OCI-M2 (cell line): ENCODE data around the gene KCNE4.

ENCODE experiments used
- DNase-seq: peaks from one replicate; lab custom pipeline; 2025; ENCODE audit not compliant: unreplicated experiment; lab: John Stamatoyannopoulos, UW

KCNE4 gene

DNA sequence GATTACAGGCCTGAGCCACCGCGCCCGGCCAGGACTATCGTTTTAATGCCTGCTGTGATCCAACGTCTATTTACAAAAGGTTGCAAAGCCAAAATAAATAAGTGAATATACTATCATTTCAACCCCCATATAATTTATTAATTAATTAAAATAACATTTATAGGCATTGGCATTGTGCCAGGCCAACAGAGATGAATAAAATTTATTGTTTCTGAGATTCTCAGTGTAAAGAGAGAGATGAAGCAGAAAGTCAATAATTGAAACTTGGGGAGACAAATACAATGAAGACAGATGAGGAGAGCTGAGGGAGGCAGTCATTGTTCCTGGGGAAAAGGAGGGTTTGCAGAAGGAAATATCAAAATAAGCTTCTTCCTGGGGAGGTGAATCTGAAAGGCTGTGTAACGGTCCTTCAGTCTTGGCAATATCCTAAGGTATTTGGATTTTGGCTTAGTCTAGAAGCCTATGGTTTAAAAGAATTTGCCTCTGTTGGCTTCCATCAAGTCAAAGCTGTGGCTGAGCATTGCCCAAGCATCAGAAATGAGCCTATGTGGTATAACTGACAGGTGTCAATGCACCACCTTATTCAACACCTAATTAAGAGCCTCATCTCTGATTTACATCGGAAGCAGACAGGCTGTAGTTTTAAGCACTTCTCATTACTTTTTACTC, 31.5 kb downstream of the KCNE4 start:
- DNase-seq = no peak

DNA sequence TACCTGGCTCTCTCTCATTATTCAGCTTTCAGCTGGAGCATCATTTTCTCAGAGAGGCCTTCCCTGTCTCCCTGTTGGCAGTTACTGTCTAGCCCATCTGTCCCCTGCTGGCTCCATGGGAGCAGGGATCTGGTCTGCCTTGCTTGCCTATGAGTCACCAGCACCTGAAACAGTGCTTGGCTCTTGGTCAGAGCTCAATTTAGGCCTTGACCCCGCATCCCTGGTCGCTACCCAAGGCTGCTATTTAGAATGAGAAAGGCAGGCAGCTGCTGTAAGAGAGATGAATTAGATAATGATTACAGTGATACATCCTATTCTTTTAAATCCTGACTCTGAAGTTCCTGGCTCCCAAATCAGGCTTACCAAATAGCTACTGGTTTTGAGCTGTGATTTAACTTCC, 32.9 kb downstream of the KCNE4 start:
- no peak for DNase-seq

DNA sequence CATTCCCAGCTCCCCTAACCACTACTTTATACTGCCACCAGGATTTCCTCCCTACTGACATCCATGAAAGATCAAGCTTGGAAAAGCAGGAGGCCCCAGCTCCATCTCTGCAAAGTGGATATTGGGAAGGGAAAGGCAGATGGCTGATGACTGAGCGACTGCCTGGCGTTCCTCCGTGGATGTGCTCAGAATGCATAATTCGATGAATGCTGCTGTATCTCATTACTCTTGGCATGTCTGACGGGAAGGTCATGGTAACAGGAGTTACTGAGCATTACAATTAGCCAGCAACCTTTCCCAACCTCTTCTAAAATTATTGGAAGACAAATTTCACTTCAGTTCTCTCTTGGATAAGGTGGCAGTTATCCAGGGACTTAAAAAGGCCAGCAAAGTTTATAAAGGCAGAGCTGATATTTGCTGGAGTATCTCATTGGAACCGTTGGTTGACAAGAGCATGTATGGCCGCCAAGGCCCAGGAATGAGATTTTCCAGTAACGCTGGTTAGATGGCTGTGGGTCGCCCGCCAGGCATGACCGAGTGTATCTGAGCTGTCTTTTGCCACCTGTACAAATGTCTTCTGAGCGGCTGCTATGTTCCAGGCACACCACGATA, 34.5 kb downstream of the KCNE4 start:
- DNase-seq = no peak

DNA sequence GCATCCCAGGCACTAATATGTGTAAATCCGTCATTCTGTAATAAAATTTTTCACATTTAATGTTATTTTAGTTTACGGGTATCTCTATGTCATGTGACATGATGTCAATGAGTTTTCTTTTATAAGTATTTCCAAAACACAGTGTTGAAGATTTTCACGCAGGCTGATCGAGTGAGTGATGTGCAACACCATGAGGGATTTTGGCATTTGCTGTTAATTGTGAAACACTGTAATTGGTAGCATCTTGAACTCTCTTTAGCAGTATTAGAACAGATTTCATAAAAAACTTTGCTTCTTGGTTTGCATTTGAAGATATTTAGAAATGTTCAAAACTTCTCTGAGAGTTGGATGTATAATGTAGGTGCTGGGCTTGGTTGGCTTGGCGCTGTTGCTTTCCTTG, 35.5 kb downstream of the KCNE4 start:
- no peak for DNase-seq

DNA sequence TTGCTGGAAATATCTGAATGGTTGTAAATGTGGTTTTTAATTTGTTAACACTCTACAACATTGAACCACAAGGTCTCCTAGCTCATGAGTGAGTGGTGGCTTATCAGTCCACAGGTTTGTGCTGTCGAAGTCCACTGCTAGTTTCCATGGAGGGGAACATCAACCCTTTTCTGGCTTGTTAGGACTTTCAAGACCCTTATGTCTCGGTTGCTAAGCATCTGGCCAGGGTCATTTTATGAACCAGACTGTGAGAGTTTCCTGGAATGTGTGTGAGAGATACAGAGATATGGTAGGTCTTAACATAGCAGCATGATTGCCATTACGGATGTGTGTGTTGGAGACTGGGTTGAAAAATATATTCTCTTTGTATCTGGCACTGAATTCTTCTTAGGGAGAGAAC, 36.9 kb downstream of the KCNE4 start:
- no peak for DNase-seq

DNA sequence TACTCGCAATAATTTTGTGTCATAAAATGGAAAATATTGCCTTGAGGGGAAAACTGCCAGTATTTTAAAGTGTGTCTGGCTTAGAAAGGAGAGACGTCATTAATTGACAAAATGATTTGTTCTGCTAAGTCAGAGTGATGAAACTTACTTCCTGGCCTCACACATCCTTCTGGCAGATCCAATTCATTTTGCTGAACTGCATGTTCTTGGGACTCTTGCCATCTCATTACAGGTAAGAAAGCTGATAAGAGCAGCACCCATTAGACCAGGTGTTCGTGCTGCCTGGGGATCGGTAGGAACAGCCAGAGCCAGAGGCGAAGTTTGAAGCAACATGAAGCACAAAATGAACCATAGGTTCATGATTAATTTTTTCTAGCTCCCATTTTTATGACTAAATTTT, 38.0 kb downstream of the KCNE4 start:
- DNase-seq = no peak

DNA sequence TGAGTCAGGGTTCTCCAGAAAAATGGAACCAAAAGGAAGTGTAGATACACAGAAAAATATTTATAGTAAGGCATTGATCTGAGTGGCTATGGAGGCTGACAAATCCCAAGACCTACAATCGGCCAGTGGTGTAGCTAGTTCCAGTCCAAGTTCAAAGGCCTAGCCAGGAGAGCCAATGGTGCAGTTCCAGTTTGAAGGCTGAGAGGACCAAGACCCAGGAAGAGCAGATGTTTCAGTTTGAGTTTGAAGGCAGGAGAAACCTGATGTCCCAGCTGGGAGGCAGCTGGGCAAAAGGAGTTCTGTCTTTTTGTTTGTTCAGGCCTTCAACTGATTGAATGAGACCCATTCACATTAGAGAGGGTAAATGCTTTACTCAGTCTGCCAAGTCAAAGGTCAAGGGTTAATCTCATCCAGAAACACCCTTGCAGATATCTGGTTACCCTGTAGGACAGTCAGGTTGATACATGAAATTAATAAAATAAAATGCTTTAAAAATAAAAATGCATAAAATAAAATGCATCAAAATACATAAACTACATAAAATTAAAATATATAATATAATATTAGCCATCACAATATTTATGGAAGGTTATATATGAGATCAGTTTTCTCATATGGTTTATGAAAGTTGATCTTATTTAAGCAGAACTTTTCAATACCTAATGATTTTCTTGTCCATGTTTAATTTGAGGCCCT, 38.7 kb downstream of the KCNE4 start:
- DNase-seq = no peak

DNA sequence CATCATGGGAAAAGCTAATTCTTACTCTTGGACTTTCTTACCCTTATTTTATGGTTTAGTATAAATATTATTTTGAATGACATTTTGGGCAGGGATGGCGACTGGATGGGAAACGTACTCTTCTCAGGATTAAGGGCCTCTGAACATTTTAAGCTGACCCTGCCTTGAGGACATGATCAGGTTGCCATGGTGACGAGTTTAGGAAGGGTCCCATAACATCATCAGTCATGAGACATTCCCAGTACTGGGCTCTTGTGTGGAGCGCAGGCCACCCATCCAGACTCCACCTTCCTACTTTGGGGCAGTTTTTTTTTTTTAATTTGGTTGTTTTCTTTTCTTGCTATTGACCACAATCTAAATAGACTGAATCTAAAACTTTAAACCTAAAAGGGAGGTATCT, 40.7 kb downstream of the KCNE4 start:
- DNase-seq = no peak

DNA sequence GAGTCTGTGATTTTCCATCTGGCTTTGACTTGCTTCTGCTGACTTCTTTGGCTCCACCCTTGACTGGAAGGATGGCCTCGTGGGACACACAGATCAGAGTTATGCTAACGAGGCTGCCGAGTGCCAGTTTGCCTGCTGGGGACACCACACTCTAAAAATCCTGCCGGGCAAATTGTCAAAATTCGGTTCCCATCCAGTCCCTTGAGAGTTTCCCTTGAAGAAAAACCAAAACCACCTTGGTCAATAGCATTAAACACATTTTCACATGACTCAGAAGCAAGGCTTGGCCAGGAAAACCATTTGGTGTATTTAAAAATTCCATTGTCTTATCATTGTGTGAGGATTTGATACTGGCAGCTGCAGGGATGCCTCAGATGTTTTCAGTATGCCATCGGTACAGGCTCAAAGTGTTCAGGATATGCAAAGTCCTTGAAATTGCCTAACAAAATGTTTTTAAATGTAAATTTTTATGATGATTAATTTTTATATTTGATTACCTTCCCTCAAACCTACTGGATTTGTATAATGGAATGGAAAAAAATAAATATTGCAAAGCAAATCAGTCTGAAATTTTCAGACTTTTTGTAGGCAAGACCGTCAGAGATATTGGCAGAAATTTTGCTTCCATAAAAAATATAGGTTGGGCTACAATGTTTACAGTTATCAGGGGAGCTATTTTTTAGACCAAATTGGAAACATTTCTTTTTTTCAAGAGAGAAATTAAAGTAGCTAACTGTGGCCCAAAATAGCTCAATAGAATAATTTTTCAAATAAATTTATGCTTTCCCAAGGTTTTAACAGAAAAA, 41.6 kb downstream of the KCNE4 start:
- DNase-seq = no peak

DNA sequence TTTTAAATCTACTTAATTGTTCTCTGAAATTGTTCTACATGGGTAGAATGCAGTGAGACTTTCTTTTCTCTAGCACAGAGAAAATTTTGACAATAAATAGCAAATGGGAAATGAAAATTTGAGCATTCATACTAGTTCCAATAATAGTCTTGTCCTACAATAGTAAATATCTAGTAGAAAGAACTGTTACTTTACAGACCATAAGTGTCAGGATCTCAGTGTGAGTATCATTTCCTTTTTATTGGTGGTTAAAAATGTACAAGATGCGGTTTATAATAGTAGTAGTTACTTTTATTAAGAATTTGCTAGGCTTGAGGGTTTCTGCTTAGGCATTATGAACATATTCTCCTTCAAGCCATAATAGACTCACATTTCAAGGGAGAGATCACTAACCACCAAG, 43.2 kb downstream of the KCNE4 start:
- DNase-seq = no peak

DNA sequence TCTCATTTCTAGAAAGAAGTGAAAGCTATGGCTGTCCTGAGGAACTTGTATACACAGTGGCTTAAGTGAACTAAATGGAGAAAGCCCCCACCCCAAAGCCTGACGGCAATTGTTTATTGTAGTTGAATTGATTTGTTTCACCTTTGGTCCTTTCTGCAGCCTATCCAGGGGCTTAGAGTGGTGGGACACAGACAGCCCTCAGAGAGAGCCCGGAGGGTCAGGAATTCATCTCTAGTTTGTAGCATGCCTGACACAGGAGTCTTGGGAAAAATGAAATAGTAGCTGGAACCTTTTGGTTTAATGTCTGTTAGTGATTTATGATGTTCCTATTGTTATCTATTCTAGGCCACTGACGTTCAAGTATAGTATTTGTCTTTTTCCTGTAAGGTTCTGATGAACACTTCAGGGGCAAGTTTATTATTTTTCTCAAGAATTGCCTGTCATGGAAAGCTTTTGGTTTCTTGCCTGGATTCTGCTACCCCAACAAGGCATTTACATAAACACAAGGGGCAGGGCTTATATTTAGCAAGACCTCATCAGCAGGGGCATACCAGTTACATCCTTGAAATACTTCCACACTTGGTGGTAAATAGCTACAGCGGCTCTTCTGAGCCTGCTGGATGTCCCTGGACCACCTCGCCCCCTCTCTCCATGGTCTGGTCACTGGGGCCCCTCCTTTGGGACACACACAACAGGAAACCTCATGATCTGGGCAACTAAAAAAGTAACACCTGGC, 44.4 kb downstream of the KCNE4 start:
- no peak for DNase-seq

DNA sequence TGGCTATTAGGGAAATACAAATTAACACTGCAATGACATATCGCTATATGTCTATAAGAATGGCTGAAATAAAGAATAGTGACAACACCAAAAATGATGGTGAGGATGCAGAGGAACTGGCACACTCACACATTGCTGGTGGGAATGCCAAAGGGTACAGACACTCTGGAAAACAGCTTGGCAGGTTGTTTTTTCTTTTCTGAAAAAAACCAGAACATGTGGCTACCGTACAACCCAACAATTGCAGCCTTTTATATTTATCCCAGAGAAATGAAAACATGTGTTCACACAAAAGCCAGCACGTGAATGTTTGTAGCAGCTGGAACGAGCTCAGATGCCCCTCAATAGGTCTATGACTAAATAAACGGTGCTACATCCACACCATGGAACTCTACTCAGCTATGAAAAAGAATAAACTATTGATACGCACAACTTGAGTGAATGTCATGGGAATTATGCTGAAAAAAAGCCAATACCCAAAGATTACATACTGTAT, 45.9 kb downstream of the KCNE4 start:
- DNase-seq = no peak

DNA sequence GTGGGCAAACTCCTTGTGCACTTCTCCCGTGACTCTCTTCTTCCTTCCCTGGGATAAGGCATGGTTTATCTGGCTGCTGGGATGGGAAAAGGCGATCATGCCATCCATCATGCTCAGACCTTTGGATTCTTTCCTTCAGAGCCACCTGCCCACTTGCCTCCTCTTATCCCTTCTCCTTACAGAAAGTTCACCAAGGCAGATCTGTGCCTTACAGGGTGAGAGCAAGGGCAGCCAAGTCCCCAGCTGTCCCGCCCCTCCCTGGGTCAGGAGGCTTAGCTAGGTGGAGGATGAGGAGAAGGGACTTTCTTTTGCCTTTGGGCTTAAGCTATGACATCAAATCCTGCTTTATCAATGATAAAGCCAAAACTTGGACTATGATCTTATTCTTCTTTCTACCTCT, 47.6 kb downstream of the KCNE4 start:
- no peak for DNase-seq

DNA sequence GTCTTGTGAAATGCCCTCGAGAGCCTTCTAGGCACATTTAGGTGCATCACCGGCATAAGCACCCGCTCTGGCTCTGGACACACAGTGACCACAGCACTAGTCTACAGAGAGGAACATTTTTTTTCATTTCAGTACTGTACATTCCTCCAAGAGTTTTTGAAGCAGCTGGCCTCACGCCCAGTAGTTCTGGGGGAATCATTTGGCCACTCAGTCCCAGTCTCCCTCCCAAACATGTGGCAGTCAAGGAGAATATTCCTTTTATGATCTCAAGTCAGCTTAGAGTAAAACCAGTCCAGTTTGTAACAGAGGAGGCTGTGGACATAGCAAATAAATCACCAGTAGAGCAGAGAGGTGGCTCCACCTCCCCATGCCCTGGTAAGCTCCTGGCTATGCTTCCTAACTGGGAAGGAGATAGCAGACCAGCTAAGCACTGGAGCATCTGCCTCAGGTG, 48.1 kb downstream of the KCNE4 start:
- DNase-seq = no peak

DNA sequence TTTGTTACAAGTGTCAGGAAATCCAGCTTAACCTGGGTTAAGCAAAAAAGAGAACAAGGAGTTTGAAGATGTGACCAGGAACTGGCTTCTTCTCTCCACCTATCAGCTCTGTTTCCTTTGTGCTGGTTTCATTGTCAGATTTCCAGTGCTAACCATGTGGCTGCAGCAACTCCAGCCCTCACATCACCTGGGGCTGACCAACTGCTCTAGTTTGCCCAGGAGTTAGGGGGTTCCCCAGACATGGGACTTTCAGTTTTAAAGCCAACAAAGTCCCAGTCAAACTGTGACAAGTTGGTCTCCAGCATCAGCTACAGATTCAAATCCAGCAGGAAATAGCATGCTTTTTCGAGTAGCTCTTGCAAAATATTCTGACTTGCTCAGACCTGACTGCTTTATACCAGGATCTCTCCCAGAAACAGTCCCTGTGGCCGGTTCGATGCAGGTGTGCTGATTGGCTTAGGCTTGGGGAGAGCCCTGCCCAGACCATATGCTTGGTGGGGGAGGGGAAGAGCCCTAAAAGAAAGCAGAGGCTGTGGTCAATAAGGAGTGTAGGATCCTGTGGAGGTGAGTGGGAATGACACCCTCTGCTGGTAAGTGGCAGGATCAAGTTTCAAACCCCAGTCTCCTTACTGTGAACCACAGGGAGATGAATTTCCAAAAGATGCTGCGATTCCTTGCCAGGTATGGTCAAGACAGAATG, 49.5 kb downstream of the KCNE4 start:
- DNase-seq = no peak

DNA sequence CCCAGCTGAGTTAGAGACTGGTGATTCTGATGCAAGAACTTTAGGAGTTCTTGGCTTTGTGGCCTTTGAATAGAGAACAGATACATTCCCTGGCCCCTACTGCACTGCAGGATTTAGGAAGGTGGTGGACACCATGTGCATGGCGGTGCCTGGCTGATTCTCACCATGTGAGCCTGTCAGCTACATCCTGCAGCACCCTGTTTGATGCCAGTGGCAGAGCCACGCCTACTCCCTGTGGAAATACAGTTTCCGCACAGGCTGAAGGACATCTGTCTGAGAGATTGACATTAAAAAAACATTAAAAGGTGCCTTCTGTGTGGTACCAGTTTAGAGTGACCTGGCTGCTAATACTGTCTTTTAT, 50.0 kb downstream of the KCNE4 start:
- no peak for DNase-seq

DNA sequence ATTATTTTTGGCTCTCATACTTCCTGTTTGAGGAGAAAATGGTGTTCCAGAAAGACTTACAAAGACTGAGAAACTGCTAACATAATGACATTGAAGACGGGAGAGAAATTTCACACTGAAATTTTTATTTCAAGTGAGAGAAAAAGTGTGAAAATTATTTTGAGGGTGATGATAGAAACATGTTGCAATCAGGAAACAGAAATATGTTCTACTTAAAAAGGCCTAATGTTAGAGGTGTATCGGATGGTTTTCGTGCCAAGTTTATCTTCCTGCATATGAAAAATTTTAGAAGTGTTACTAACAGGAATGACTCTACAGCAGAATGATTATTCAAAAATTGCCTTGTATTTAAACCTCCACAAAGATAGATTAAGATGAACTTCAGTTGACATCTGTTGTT, 50.5 kb downstream of the KCNE4 start:
- DNase-seq = no peak

DNA sequence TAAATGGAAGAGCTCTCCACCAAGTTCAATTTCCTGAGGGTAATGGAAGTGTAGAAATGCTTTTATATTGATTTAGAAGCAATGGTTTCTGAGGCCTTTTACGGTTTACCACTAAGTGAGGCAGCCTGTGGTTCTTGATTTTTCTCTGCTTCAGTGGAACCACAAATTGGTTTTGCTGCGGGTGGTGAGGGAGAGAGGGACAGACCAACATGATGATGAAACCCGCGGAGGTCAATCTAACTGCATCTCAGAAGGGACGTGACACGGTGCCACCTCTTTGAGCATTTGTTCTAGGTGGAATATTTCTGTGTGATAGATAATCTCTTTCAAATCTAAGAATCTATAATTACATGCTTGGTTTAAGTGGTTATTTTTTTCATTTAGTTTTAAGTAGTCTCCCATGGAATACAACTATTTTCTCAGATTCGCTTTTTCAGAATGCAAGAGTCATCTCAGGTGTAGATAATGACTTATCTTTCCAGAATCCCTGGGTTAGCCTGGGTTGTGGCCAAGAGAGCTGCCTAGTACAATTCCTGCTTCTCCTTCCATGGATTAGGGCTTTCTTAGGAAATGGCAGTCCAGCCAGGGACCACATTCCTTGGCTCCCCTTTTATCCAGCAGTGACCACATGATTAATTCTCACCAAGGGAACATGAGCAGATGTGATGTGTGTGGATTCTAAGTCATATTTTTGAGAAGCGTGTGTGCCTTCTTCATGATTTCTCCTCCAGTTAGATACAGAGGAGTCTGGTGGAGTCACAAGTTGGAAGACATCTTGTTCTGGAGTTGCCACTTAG, 52.5 kb downstream of the KCNE4 start:
- no peak for DNase-seq
